H9 (cell line): ENCODE measurements around the gene SNX7. TPM values are rescaled to one million over a fixed set of nuclear protein-coding genes. Genes with fewer than 3 reads are reported as not detected.

ENCODE experiments used
- DNase-seq: peaks from one replicate; pipeline ENCODE4 v3.0.0-alpha.2; 2017
- H2AFZ ChIP-seq: one replicate; pipeline ENCODE4 v1.6.1; 2013; ENCODE audit warnings: mild to moderate bottlenecking, low read length, control low read depth, moderate library complexity
- H2AK5ac ChIP-seq: 2 replicates; pipeline ENCODE4 v1.6.1; 2013; ENCODE audit warnings: low read length, control low read depth, mixed read lengths; ENCODE audit not compliant: insufficient read length
- H2BK120ac ChIP-seq: one replicate; pipeline ENCODE4 v1.6.1; 2013; ENCODE audit warnings: low read depth, mild to moderate bottlenecking, low read length, control low read depth, inconsistent platforms; ENCODE audit not compliant: poor library complexity, severe bottlenecking
- H2BK12ac ChIP-seq: 2 replicates; pipeline ENCODE4 v1.6.1; 2013; ENCODE audit warnings: low read length, control low read depth, mixed read lengths, low read depth; ENCODE audit not compliant: insufficient read length
- H2BK15ac ChIP-seq: 2 replicates; pipeline ENCODE4 v1.6.1; 2013; ENCODE audit warnings: low read depth, low read length, control low read depth
- H2BK20ac ChIP-seq: one replicate; pipeline ENCODE4 v1.6.1; 2013; ENCODE audit warnings: low read depth, mild to moderate bottlenecking, low read length, control low read depth, inconsistent platforms; ENCODE audit not compliant: poor library complexity, severe bottlenecking
- H2BK5ac ChIP-seq: 2 replicates; pipeline ENCODE4 v1.6.1; 2013; ENCODE audit warnings: low read length, control low read depth, mixed read lengths; ENCODE audit not compliant: insufficient read length
- H3K14ac ChIP-seq: 2 replicates; pipeline ENCODE4 v1.6.1; 2013; ENCODE audit warnings: low read length, control low read depth; ENCODE audit not compliant: insufficient read depth
- H3K18ac ChIP-seq: 2 replicates; pipeline ENCODE4 v1.6.1; 2013; ENCODE audit warnings: low read depth, mild to moderate bottlenecking, mixed read lengths, low read length, control low read depth; ENCODE audit not compliant: insufficient read length
- H3K23ac ChIP-seq: 2 replicates; pipeline ENCODE4 v1.6.1; 2013; ENCODE audit warnings: low read length, control low read depth, mixed read lengths, low read depth; ENCODE audit not compliant: insufficient read length
- H3K23me2 ChIP-seq: 2 replicates; pipeline ENCODE4 v1.6.1; 2013; ENCODE audit warnings: low read depth, mild to moderate bottlenecking, mixed read lengths, low read length, control low read depth; ENCODE audit not compliant: insufficient read length, poor library complexity, severe bottlenecking
- H3K27ac ChIP-seq: 2 replicates; pipeline ENCODE4 v1.5.1; 2013; ENCODE audit warnings: low read length, control low read depth, mixed read lengths, low read depth; ENCODE audit not compliant: insufficient read length
- H3K27me3 ChIP-seq: 2 replicates; pipeline ENCODE4 v1.6.1; 2013; ENCODE audit warnings: low read length, control low read depth, inconsistent platforms; ENCODE audit not compliant: insufficient read depth
- H3K4ac ChIP-seq: 2 replicates; pipeline ENCODE4 v1.6.1; 2013; ENCODE audit warnings: low read depth, mild to moderate bottlenecking, control low read depth, inconsistent platforms, low read length, moderate library complexity
- H3K4me1 ChIP-seq: 2 replicates; pipeline ENCODE4 v1.6.1; 2013; ENCODE audit warnings: low read length, control low read depth, inconsistent platforms; ENCODE audit not compliant: insufficient read depth
- H3K4me2 ChIP-seq: 2 replicates; pipeline ENCODE4 v1.6.1; 2013; ENCODE audit warnings: low read length, control low read depth, mixed read lengths; ENCODE audit not compliant: insufficient read length, insufficient read depth
- H3K56ac ChIP-seq: 2 replicates; pipeline ENCODE4 v1.6.1; 2013; ENCODE audit warnings: low read depth, mild to moderate bottlenecking, mixed read lengths, low read length, control low read depth; ENCODE audit not compliant: insufficient read length
- H3K79me1 ChIP-seq: 2 replicates; pipeline ENCODE4 v1.6.1; 2013; ENCODE audit warnings: low read depth, mild to moderate bottlenecking, moderate library complexity, low read length, control low read depth, inconsistent platforms; ENCODE audit not compliant: insufficient read depth, poor library complexity, severe bottlenecking
- H3K79me2 ChIP-seq: 2 replicates; pipeline ENCODE4 v1.6.1; 2013; ENCODE audit warnings: low read length, control low read depth, inconsistent platforms; ENCODE audit not compliant: insufficient read depth
- H3K9ac ChIP-seq: 2 replicates; pipeline ENCODE4 v1.6.1; 2013; ENCODE audit warnings: low read length, control low read depth, mixed read lengths; ENCODE audit not compliant: insufficient read length; ENCODE audit errors: extremely low read depth
- H3K9me3 ChIP-seq: one replicate; pipeline ENCODE4 v1.6.1; 2013; ENCODE audit warnings: low read depth, low read length, inconsistent platforms; ENCODE audit not compliant: control insufficient read depth
- H3T11ph ChIP-seq: one replicate; pipeline ENCODE4 v1.6.1; 2013; ENCODE audit warnings: mild to moderate bottlenecking, low read length, control low read depth, inconsistent platforms
- H4K20me1 ChIP-seq: one replicate; pipeline ENCODE4 v1.6.1; 2013; ENCODE audit not compliant: control insufficient read depth, insufficient read length, insufficient read depth
- H4K5ac ChIP-seq: 2 replicates; pipeline ENCODE4 v1.6.1; 2013; ENCODE audit warnings: low read depth, mild to moderate bottlenecking, mixed read lengths, low read length, control low read depth; ENCODE audit not compliant: insufficient read length
- H4K8ac ChIP-seq: replicated peaks from 2 replicates; pipeline ENCODE4 v1.6.1; 2013; ENCODE audit warnings: low read length, control low read depth, mixed read lengths, low read depth; ENCODE audit not compliant: insufficient read length
- H4K91ac ChIP-seq: 2 replicates; pipeline ENCODE4 v1.6.1; 2013; ENCODE audit warnings: low read depth, mild to moderate bottlenecking, moderate library complexity, mixed read lengths, low read length, control low read depth; ENCODE audit not compliant: insufficient read length
- H3K27ac Mint-ChIP-seq, 3 experiments: 2 replicates in 2 of 3; 3 replicates in 1 of 3; pipeline ENCODE4 v1.8.0; 2020 to 2021; ENCODE audit warnings: mixed read lengths in 3 of 3, mild to moderate bottlenecking in 1 of 3, moderate library complexity in 1 of 3
- H3K27me3 Mint-ChIP-seq: 2 replicates; pipeline ENCODE4 v1.8.0; 2021; ENCODE audit warnings: low read depth, mild to moderate bottlenecking, moderate library complexity, mixed read lengths
- H3K36me3 Mint-ChIP-seq, 3 experiments: 2 replicates in 2 of 3; 3 replicates in 1 of 3; pipeline ENCODE4 v1.8.0; 2020 to 2021; ENCODE audit warnings: low read depth in 3 of 3, mixed read lengths in 3 of 3; ENCODE audit not compliant: insufficient read depth in 1 of 3
- H3K4me1 Mint-ChIP-seq, 2 experiments: 2 replicates each; pipeline ENCODE4 v1.8.0; 2020; ENCODE audit warnings: mixed read lengths in 2 of 2
- H3K4me3 Mint-ChIP-seq, 2 experiments: 2 replicates in 1 of 2; 3 replicates in 1 of 2; pipeline ENCODE4 v1.8.0; 2020 to 2021; ENCODE audit warnings: mild to moderate bottlenecking in 2 of 2, mixed read lengths in 2 of 2, moderate library complexity in 1 of 2
- H3K9me3 Mint-ChIP-seq, 2 experiments: 2 replicates in 1 of 2; 3 replicates in 1 of 2; pipeline ENCODE4 v1.8.0; 2020; ENCODE audit warnings: mild to moderate bottlenecking in 2 of 2, mixed read lengths in 2 of 2, moderate library complexity in 1 of 2
- WGBS: extraction: QIAGEN DNeasy Blood & Tissue Kit; methylation state at CpG from one replicate; pipeline ENCODE4 v1.1.7; 2013; ENCODE audit warnings: missing lambda C conversion rate, low lambda C conversion rate, mixed read lengths; ENCODE audit not compliant: insufficient read length; ENCODE audit errors: extremely low coverage; 5-methylcytosine and 5-hydroxymethylcytosine counted together
- total RNA-seq: library from RNA; stranded (reverse); gene quantifications from 2 replicates; pipeline ENCODE4 v1.2.1, GENCODE V29; 2021
- TF ChIP-seq, protein P1 (sequence below): fragments of 200-600 bp; sonication (generic); conservative IDR thresholded peaks from 3 replicates; pipeline ENCODE4 v1.8.0; 2021; ENCODE audit warnings: antibody characterized with exemption, mild to moderate bottlenecking

Gene SNX7
- total RNA-seq, 1 experiment from 2014 or later, result 24.7 TPM

GRCh38 chr1:98697781-98698180 is 36.3 kb downstream of the SNX7 start:
- Mint-ChIP-seq H3K9me3 (no peaks in the 10 kb centered on the region), H3K4me1 (no peaks in the 10 kb centered on the region), H3K4me3 (no peak overlapping the region), H3K36me3 (no peaks in the 10 kb centered on the region), H3K27ac (no peak overlapping the region), H3K27me3 (no peaks in the 10 kb centered on the region)
- no peaks in the 10 kb centered on the region for H4K20me1 ChIP-seq
- no peak overlapping the region for H3K9ac ChIP-seq
- H3K23ac ChIP-seq, result no peak overlapping the region
- no peak overlapping the region for H3K18ac ChIP-seq
- H3K79me2 ChIP-seq, result no peaks in the 10 kb centered on the region
- H3K79me1 ChIP-seq, result no peaks in the 10 kb centered on the region
- H3K4ac ChIP-seq, result no peak overlapping the region
- H3K4me2 ChIP-seq, result no peak overlapping the region
- WGBS, result no CpG with 5 or more reads among the region's 1 CpG
- no peak overlapping the region for H4K5ac ChIP-seq
- H3K56ac ChIP-seq, result no peak overlapping the region
- no peaks in the 10 kb centered on the region for H3K23me2 ChIP-seq
- no peak overlapping the region for H4K91ac ChIP-seq
- H3K4me1 ChIP-seq, result no peaks in the 10 kb centered on the region
- no peak overlapping the region for H3T11ph ChIP-seq
- TF ChIP-seq, protein P1, sequence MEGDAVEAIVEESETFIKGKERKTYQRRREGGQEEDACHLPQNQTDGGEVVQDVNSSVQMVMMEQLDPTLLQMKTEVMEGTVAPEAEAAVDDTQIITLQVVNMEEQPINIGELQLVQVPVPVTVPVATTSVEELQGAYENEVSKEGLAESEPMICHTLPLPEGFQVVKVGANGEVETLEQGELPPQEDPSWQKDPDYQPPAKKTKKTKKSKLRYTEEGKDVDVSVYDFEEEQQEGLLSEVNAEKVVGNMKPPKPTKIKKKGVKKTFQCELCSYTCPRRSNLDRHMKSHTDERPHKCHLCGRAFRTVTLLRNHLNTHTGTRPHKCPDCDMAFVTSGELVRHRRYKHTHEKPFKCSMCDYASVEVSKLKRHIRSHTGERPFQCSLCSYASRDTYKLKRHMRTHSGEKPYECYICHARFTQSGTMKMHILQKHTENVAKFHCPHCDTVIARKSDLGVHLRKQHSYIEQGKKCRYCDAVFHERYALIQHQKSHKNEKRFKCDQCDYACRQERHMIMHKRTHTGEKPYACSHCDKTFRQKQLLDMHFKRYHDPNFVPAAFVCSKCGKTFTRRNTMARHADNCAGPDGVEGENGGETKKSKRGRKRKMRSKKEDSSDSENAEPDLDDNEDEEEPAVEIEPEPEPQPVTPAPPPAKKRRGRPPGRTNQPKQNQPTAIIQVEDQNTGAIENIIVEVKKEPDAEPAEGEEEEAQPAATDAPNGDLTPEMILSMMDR, result no peak
- no peaks in the 10 kb centered on the region for H3K27me3 ChIP-seq
- H2BK20ac ChIP-seq, result no peak overlapping the region
- H3K14ac ChIP-seq, result no peak overlapping the region
- no peaks in the 10 kb centered on the region for H3K9me3 ChIP-seq
- no peak overlapping the region for H2BK5ac ChIP-seq
- H2BK120ac ChIP-seq, result no peak overlapping the region
- no peak overlapping the region for H2BK12ac ChIP-seq
- no peak overlapping the region for H2AK5ac ChIP-seq
- no peak overlapping the region for H2BK15ac ChIP-seq
- no peak overlapping the region for H3K27ac ChIP-seq
- no peak for DNase-seq
- no peak overlapping the region for H2AFZ ChIP-seq
- H4K8ac ChIP-seq, result no peak overlapping the region
